Spleen (tissue), 7 donors: ENCODE measurements around the gene CDK11A.
"Not testable (repeated sequence)": the region's sequence is repeated elsewhere in the genome, so short reads cannot be mapped to it uniquely, and the experiment has no call there.

Experiments
- CTCF ChIP-seq, 11 experiments: fragments of 200-600 bp in 7 of 11; fragments of 450-650 bp in 4 of 11; sonication (generic) in 4 of 11; IDR thresholded peaks in 8 of 11; conservative IDR thresholded peaks in 3 of 11; 1 replicate in 7 of 11; 2 replicates in 4 of 11; pipeline versions ENCODE4 v1.4.0 to v1.8.0; 2016 to 2021; ENCODE audit warnings: antibody characterized with exemption in 11 of 11, inconsistent platforms in 4 of 11, mild to moderate bottlenecking in 1 of 11
- POLR2A ChIP-seq, 3 donors: fragments of 450-650 bp; IDR thresholded peaks; one replicate each; pipeline ENCODE4 v1.5.1; 2017; ENCODE audit warnings: antibody characterized with exemption in 3 of 3, mild to moderate bottlenecking in 1 of 3
- donor health status: DM: no; HTN: no; CAD: no; lungs with moderate emphysema.
- donor health status: DM: no; HTN: no; CAD: no.
- donor health status: DM: no; HTN: no; CAD: no.

DNA sequence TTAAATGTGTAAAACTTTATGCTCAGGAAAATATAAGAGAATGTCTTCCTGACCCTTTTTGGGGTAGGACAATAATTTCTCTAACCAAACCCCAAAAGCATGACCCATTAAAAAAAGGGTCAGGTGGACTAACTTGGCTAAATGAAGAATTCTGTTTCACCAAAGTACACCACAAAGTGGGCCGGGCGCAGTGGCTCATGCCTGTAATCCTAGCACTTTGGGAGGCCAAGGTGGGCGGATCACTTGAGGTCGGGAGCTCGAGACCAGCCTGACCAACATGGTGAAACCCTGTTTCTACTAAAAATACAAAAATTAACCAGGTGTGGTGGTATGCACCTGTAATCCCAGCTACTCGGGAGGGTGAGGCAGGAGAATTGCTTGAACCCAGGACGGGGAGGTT lies 34.6 kb downstream of the CDK11A start:
- TF ChIP-seq POLR2A (IDR thresholded peaks at IDR 0.05); CTCF (IDR thresholded peaks at IDR 0.05 in 8 of 11, conservative IDR thresholded peaks at IDR 0.05 in 3 of 11): not testable (repeated sequence)
